HG03060 (cell line): ENCODE measurements around the gene KMT2A.
"Not testable (repeated sequence)": the region's sequence is repeated elsewhere in the genome, so short reads cannot be mapped to it uniquely, and the experiment has no call there.

Experiments
- ATAC-seq: cut with Tn5 transposase; IDR thresholded peaks from one replicate; pipeline ENCODE4 v1.9.1; 2021; ENCODE audit warnings: low read depth, moderate number of reproducible peaks; ENCODE audit not compliant: unreplicated experiment

KMT2A gene

GRCh38 chr11:118531597-118532084 lies 95.3 kb downstream of the KMT2A start:
- ATAC-seq: no peak

GRCh38 chr11:118532091-118532490 lies 95.8 kb downstream of the KMT2A start:
- no peak for ATAC-seq

GRCh38 chr11:118532852-118533768 lies 96.8 kb downstream of the KMT2A start:
- ATAC-seq: no peak

- no peak for ATAC-seq
These were observed 97.8 kb downstream of the KMT2A start for GRCh38 chr11:118533769-118534729.

- ATAC-seq: no peak
These were observed 99.0 kb downstream of the KMT2A start for GRCh38 chr11:118535261-118535660.

DNA sequence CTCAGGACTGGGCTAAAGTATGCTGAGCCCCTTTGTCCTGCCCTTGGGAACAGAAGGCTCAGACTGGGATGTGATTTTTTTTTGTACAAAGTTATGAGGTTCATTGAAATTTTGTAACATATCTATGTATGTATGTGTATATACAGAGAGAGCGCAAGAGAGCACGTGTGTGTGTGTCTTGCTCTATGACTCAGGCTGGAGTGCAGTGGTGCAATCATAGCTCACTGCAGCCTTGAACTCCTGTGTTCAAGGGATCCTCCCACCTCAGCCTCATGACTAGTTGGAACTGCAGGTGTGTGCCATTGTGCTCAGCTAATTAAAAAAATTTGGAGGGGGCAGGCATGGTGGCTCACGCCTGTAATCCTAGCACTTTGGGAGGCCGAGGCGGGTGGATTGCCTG lies 100.4 kb downstream of the KMT2A start:
- no peak for ATAC-seq

- no peak for ATAC-seq
These were observed 101.2 kb downstream of the KMT2A start for GRCh38 chr11:118537409-118537980.

- ATAC-seq: no peak
These were observed 107.8 kb downstream of the KMT2A start for GRCh38 chr11:118544010-118544646.

GRCh38 chr11:118544647-118545010 lies 108.3 kb downstream of the KMT2A start:
- no peak for ATAC-seq

DNA sequence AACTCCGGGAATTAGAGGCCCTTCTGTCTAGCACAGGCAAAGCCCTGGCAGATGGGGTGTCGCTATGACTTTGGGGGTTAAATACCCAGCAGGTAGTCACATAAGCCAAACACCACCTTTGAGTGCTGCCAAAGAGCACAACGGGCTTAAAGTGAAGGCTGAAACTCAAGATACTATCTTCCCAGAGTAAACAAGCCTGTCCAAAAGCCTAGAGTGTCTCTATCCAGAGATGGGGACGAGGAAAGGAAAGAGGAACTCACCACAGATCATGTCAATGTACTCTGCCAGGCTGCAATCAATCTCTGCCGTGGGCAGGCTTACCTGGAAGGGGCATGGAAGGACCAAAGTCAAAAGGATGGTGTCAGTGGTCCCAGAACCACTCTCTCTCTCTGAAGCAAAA lies 109.2 kb downstream of the KMT2A start:
- ATAC-seq: no peak

DNA sequence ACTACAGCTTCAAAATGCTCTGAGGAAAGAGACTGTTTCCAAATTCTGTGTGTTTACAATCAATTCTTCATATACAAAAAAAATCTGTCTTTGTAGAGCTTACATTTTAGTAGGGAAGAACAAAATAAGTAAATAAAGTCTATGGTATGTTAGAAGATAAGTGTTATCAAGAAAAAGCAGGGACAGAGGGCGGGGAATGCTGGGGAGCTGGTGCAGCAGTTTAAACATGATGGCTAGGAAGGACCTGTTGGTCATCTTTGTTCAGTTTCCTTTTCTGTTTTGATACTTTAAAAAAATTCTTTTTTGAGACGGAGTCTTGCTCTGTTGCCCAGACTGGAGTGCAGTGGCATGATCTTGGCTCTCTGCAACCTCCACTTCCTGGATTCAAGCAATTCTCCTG lies 110.8 kb downstream of the KMT2A start:
- ATAC-seq: no peak

GRCh38 chr11:118552341-118552740 lies 116.0 kb downstream of the KMT2A start:
- no peak for ATAC-seq

- ATAC-seq: no peak
These were observed 124.5 kb downstream of the KMT2A start for GRCh38 chr11:118560806-118561205.

DNA sequence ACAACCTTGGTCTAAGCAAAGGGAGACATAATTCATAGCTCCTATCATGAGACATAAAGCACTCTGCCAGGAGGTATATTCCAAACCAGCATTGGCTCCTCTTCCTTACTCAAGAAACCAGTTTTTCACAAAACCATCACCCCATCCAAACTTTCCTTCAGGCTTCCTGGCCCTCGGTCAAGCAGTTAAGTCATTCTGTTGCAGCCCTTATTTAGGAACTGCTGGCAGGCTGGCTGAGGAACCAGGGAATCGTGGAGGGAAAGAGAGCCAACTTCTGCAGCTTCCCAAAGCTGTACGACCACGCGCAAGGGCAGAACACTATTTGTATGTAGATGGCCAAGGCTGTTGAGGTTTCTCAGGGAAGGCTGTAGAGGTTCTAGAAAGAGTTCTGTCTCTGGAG lies 128.8 kb downstream of the KMT2A start:
- no peak for ATAC-seq

DNA sequence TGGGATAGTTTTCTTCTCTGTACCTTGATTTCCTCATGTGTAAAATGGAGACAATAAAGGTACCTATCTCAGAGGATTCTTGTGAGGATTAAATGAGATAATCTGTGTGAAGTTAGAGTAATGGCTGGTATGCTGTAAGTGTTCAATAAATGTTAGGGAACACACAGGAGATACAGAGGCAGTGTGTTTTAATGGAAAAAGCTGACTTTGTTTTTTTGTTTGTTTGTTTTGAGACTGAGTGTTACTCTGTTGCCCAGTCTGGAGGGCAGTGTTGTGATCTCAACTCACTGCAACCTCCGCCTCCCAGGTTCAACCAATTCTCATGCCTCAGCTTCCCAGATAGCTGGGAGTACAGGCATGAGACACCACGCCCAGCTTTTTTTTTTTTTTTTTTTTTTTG lies 133.4 kb downstream of the KMT2A start:
- ATAC-seq: no peak

GRCh38 chr11:118570787-118571186 lies 134.5 kb downstream of the KMT2A start:
- ATAC-seq: no peak

DNA sequence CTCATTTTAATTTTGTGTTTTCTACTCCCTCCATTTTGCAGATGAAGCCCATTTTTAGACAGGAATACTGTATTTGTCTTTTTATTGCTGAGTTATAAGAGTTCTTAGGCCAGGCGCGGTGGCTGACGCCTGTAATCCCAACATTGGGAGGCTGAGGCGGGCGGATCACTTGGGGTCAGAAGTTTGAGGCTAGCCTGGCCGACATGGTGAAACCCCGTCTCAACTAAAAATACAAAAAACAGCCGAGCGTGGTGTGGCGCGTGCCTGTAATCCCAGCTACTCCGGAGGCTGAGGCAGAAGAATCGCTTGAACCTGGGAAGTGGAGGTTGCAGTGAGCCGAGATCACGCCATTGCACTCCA lies 135.4 kb downstream of the KMT2A start:
- not testable (repeated sequence) for ATAC-seq

- ATAC-seq: no peak
These were observed 136.0 kb downstream of the KMT2A start, which contains the start of gene ARCN1 for GRCh38 chr11:118572061-118572980. Gene ARCN1 (plus strand): TSS chr11:118572409. CDS start chr11:118572548, 139 bp downstream.

DNA sequence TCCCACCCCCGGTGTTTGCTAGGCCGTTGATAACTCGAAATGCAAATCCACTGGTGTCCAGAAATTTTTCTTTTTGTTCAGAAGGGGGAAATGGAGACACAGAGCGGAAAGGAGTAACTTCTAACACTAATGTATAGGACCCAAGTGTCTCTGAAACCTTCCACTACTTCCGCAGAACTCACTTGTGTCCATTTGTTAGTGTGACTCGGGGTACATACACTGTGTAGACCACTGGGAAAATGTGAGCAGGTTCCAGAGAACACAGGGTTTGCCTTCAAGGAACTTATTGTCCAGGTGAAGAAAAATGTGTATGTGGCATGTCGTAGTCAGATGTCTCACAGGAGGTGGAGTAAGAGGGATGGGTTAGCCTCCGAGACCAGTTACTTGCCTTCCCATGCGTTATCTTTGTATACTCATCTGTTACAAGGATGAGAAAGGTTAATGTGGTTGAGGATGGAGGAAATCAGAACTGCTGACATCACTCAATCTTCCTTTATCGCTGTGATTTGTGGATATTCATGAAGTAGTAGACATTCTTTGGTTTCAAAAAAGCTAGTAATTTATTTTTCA lies 136.8 kb downstream of the KMT2A start:
- ATAC-seq: no peak
